CD4-positive, alpha-beta T cell treated with Interleukin-10 for 1 hour (primary cell): ENCODE data around the gene MDM1.
A peak's percentile ranks its signal among the peaks of the same experiment; 100 is the strongest.

Experiments
- DNase-seq: peaks from one replicate; pipeline ENCODE4 v3.0.0-alpha.2; 2020

MDM1 gene

DNA sequence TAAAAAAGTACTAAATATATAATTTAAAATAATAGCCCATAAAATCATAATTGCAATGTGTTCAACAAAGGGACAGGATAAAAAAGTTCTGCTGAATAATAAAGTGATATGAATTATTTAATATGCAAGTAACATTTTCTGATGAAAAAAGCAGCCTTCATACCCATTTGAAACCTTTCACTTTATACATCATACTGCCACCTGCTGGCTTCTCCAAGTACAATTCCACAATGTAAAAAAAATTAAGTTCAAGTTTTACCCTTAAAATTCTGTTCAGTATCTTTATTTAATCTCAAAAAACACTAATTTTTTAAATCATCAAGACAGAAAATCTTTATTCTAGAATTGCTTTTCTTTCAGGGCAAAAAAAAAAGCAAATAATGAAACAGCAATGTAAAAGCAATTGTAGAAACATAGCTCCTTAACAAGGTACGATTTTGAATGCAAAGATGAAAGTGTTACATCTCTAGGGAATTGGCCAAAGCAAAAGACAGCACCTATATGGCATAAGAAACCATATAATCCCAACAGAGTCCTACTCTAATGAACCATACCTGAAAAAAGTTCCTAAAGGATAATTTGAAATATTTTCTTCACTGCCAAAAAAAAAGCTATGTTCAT lies 15.0 kb downstream of the MDM1 start:
- peak; percentile 68 for DNase-seq

DNA sequence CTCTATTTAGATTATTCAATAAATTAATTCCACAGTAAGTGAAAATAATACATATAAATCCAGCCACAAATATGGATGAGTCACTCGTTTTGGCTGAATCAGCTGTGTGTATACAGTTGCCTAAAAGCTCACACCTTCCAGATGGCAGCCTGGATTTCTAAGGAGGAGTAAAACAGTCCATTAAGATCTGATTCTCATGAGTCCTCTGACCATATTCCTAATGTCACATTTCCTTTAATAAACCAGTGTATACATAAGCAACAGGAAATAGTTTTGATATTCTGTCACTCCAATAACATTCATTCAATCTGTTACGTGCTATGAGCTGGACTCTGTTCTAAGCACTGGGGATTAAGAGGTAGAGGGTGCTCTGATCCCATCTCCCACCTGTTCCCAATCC lies 21.8 kb downstream of the MDM1 start:
- no peak for DNase-seq

DNA sequence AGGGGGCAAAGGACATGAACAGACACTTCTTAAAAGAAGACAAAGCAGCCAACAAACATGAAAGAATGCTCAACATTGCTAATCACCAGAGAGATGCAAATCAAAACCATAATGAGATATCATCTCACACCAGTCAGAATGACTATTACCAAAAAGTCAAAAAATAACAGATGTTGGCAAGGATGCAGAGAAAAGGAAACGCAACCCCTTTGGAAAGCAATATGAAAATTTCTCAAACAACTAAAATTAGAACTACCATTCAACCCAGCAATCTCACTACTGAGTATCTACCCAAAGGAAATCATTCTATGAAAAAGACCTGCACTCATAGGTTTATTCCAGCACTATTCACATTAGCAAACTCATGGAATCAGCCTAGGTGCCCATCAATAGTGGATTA lies 25.6 kb downstream of the MDM1 start:
- no peak for DNase-seq

- no peak for DNase-seq
These were observed 26.9 kb downstream of the MDM1 start for GRCh38 chr12:68305278-68305677.

DNA sequence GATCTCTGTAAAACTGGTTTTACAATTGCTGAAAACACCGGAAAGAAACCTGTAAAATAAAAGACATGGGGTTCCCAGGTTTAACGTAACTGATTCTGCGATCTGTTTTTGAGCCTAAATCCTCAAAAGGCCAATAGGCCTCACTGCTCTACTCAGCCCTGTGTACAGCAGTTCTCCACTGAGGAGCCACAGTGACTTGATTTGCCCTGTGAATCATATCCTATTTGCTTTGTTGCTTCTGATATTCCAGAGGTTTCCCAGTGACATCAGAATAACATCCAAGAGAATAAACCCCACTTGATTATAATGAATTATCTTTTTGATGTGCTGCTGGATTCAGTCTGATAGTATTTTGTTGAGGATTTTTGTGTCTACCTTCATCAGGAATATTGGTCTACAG lies 27.5 kb downstream of the MDM1 start:
- no peak for DNase-seq

GRCh38 chr12:68303850-68304249 lies 28.3 kb downstream of the MDM1 start:
- DNase-seq: no peak

DNA sequence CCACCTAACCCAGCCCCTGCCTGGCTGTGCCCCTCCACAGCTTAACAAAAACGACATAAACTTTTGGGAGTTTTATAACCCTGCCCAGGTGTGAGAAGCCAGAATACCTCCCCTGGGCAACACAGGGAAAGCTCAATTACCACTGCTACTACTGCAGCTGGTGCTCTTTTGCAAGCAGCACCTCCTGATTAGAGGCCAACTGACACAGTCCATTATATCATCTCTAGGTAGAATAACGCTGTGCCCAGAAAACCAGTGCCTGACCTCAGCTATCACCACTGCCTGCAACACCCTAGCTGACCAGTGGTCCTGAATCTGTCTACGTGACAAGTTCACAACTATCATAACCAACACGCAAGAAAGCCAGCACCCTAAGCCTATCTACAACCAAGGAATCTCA lies 34.2 kb downstream of the MDM1 start:
- DNase-seq: no peak

DNA sequence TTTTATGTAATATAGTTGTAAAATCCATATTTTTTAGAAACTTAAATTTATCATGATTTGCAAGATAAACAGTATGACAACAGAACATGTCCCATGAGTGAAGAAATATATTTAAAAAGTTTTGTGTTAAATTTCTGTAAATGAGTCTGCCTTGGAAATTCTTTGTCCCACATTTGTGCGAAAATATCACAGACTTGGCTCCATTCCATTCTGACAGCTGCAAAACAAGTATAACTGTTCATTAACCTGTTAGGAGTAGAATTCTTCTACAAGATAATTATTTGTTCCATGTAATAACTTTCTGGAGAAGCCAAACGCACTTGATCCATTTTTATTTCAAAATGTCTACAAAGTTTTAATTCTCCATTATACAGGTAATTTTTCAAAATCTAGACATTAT lies 37.9 kb downstream of the MDM1 start:
- no peak for DNase-seq

DNA sequence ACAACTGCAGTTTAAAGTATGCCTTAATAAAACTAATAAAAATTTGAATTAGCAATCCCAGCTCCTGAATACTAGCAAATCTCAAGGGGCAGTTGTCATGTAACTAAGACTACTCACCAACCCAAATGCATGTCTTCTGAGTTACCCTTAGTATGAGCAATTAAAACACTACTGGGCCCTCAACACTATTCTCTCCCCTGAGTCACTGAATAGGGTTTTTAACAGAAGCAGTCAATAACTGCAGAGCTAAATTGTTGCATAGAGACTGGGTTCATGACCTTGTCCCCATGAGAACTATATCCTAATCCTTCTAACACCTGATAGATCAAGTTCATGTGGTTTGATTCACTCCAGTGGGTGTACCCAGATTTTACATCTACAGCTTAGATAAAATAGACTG lies 38.8 kb downstream of the MDM1 start:
- no peak for DNase-seq

DNA sequence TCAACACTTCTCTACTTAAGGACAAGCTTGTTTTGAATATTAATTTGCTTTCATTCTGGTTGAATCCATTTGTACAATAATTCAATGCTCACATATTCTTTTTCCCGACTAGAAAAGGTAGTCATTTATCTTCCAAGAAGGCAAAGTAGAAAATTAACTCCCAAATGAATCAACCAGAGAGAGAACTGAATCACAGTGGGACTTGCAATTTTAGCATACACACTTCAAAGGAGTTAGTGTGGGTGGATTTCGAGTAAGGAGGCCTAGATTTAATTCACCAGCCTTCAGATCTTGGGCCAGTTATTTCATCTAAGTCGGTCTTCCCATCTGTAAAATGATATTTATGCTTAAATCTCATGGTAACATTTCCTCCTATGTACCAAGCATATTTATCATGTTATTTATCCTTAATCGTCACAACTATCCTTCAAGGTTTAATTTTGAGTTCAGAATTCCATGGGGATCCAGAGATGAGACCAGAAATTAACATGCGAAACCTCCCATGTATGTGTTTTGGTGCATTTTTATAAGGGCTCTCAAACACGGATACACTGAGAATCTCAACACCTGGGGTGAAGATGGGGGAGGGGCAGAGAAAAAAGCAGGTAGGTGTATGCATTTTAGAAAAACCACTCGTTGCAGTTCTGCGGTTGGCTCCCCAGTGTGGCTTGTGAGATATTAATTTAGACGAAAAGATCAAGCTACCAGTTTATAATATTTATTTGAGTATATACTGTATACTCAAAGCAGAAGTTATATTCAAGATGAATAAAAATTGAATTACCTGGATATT lies 39.8 kb downstream of the MDM1 start:
- no peak for DNase-seq

- no peak for DNase-seq
These were observed 40.6 kb downstream of the MDM1 start for GRCh38 chr12:68291396-68292036.

DNA sequence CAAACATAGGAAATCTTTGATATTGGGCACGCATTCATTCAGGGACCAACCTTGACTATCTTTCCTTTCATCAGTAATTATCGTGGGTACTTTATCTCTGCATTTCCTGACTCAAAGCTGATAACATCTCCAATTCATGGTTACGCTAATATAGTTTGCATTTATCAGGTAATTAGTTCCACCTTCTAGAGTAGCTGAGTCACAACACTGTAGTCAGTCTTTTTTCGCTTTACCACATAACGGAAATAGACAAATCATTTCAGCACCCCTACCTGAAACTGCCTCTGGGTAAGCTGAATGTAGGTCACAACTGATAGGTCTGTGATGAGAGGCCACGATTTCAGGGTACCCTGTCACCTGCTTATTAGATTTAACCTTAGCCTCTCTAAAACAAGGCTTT lies 42.0 kb downstream of the MDM1 start:
- DNase-seq: peak; percentile 57

DNA sequence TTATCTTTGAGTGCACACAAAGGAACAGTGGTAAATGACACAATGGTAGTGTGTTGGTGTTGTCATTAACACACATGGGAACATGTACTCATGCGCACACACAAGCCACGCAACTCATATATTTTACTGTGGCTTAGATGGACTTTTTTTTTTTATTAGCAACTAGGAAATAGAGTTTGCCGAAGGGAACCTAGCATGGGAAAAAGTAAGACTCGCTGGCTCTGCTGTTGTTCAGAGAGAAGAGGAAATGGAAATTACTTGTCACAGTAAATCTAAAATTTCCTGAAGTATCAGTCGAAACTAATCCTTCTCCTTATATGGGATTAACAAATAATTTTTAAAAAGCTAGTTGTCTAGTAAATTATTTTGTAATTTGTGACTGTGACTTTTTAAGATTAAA lies 45.1 kb downstream of the MDM1 start:
- DNase-seq: no peak

GRCh38 chr12:68286396-68286795 lies 45.8 kb downstream of the MDM1 start:
- no peak for DNase-seq

GRCh38 chr12:68285541-68285940 lies 46.6 kb downstream of the MDM1 start:
- no peak for DNase-seq

GRCh38 chr12:68281322-68282077 lies 50.7 kb downstream of the MDM1 start:
- DNase-seq: no peak

DNA sequence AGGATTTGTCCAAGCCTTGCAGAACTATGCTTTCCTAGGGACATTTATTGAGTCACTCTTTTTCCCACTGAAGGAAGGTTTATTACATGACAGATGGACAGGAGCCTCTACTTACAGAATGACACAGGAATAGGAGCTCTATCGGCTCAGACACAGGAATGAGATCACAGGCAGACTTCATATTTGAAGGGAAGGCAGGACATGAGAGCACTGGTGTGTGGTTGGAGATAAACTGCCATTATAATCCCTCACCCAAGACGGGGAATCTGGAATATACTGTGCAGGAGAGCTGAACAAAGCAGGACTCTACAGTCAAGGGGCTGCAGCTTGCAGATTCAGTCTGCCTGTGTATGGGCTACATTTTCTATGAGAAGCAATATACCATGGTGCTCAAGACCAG lies 51.9 kb downstream of the MDM1 start:
- DNase-seq: no peak

GRCh38 chr12:68279227-68280054 lies 52.7 kb downstream of the MDM1 start:
- no peak for DNase-seq

DNA sequence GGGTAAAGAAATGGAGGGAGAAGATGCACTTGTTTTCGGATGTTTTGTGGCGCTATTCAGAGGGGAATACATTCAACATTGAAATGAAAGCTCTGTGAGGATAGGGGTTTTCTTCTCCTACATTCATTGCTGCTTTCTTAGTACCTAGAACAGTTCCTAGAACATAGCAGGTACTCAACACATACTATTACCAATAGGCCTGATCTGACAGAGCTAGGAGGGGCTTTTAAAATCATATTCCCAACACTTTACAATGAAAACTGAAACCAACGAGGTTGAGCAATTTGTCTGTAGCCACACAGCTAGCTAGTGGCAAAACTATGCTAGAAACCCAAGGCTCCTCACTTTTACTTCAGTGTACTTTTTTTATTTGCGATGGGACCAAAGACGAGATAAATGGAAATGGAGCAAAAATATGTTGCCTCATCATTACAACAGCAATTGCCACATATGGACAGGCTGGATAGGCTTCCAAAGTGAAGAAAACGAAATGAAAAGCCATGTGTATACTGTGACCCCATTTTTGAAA lies 55.7 kb downstream of the MDM1 start:
- DNase-seq: no peak

GRCh38 chr12:68272732-68273131 lies 59.4 kb downstream of the MDM1 start:
- no peak for DNase-seq

DNA sequence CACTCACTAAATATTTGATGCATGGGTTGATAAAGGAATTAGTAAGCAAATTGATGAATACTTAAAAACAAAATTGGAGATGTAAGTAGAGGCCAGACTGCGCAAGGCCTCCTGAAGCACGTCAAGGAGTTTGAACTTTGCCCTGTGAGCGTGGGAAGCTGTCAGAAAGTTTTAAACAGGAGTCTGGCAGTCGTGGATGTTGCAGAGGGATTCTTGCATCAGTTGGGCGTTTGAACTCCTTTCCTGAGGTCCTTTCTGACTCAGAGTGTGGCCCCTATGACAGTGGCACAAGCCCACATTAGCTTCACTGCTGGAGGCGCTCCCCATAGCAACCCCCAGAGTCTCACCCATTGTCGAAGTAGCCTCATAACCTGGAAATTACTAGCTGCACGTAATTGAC lies 60.8 kb downstream of the MDM1 start:
- DNase-seq: no peak

DNA sequence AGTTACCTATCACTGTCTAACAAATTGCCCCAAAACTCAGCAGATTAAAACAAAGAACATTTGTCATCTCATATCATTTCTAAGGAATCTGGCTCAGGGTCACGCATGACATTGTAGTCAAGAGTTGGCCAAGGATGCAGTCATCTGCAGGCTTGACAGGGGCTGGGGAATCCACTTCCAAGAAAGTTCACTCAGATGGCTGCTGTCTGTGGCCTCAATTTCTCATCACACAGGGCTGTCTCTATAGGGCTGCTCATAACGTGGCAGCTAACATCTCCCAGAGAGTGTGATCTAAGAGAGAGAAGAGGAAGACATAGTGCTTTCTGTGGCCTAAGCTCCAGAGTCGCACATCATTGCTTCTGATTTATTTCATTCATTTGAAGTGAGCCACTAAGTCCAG lies 61.8 kb downstream of the MDM1 start:
- no peak for DNase-seq
